K562 (cell line): ENCODE data around the gene VIPR1. TPM values are rescaled to one million over a fixed set of nuclear protein-coding genes. Genes with fewer than 3 reads are reported as not detected.

Experiments used
- CHD1 ChIP-seq: fragments of 200-600 bp; sonication (generic); IDR thresholded peaks from one replicate; pipeline ENCODE4 v1.6.1; 2012; ENCODE audit warnings: mild to moderate bottlenecking, moderate library complexity, low read length, inconsistent platforms
- CHD7 ChIP-seq: fragments of 200-600 bp; sonication (generic); IDR thresholded peaks from one replicate; pipeline ENCODE4 v1.6.1; 2012; ENCODE audit warnings: mild to moderate bottlenecking, low read depth, low read length, inconsistent platforms
- FUS ChIP-seq: fragments of 200-400 bp; formaldehyde crosslinking; optimal IDR thresholded peaks from 2 replicates; pipeline ENCODE3; 2017; ENCODE audit warnings: low read depth, low read length
- HCFC1 ChIP-seq: IDR thresholded peaks from 2 replicates; pipeline ENCODE4 v1.6.1; 2012; ENCODE audit warnings: low read depth, low read length, improper control_type of control experiment
- PATZ1 ChIP-seq: fragments of 250-450 bp; sonication (Bioruptor Pico); IDR thresholded peaks from 2 replicates; pipeline ENCODE4 v1.5.0; 2020; ENCODE audit warnings: mild to moderate bottlenecking, borderline replicate concordance
- RAD21 ChIP-seq, 2 experiments: fragments of 250-450 bp in 1 of 2; fragments of 450-650 bp in 1 of 2; sonication (Bioruptor Pico) in 1 of 2; formaldehyde crosslinking in 1 of 2; IDR thresholded peaks in 1 of 2; conservative IDR thresholded peaks in 1 of 2; 2 replicates each; pipeline versions ENCODE4 v1.4.0 to v1.8.0; 2020 to 2022; ENCODE audit warnings: mild to moderate bottlenecking in 2 of 2, moderate library complexity in 1 of 2
- SIX5 ChIP-seq, 2 experiments: IDR thresholded peaks; 2 replicates each; pipeline ENCODE4 v1.6.1; 2011; ENCODE audit warnings: low read length in 2 of 2, borderline replicate concordance in 1 of 2, low read depth in 1 of 2, mild to moderate bottlenecking in 1 of 2, moderate library complexity in 1 of 2; ENCODE audit not compliant: insufficient read depth in 1 of 2
- VEZF1 ChIP-seq: fragments of 200-800 bp; sonication (Bioruptor generic); IDR thresholded peaks from 2 replicates; pipeline ENCODE4 v1.6.1; 2017; ENCODE audit warnings: missing genetic modification characterization, missing compliant biosample characterization
- ZNF589 ChIP-seq: fragments of 200-800 bp; sonication (Bioruptor generic); IDR thresholded peaks from 2 replicates; pipeline ENCODE4 v1.6.1; 2016; ENCODE audit warnings: low read depth, missing genetic modification characterization, missing compliant biosample characterization
- ZNF766 ChIP-seq: fragments of 200-800 bp; sonication (Bioruptor generic); conservative IDR thresholded peaks from 2 replicates; pipeline ENCODE4 v1.6.1; 2016; ENCODE audit warnings: missing genetic modification characterization, missing compliant biosample characterization
- polyA plus RNA-seq, 8 experiments: library from polyadenylated mRNA; depleted of rRNA in 4 of 8; stranded (reverse) in 5 of 8; unstranded in 3 of 8; fragments of >200 nt; fragmentation: Nextera tagmentation in 2 of 8; fragmentation: Illumina TruSeq in 1 of 8; extraction: Ambion mirVana in 2 of 8; extraction: Trizol in 1 of 8; gene quantifications; 2 replicates each; pipeline versions ENCODE4 v1.2.1 to v1.2.3, GENCODE V29; 2011 to 2014; ENCODE audit warnings: inconsistent platforms in 1 of 8, missing spikeins in 1 of 8
- total RNA-seq, 7 experiments: library from RNA; depleted of rRNA in 6 of 7; stranded (reverse); fragments of >200 nt in 6 of 7; fragmentation: Illumina TruSeq in 2 of 7; extraction: Trizol in 2 of 7; gene quantifications; 2 replicates each; pipeline versions ENCODE4 v1.2.1 to v1.2.3, GENCODE V29; 2011 to 2021; ENCODE audit warnings: low replicate concordance in 1 of 7

The VIPR1 gene
- total and polyA plus RNA-seq, 9 of the 15 experiments (the other 6 are each of a cell fraction or from before 2014, with no cell fraction given), result 0.04 to 0.38 (median 0.12) TPM; not detected in 3

GRCh38 chr3:42581709-42582473 lies 79.4 kb downstream of the VIPR1 start, which contains the start of gene SEC22C (continued):
- TF ChIP-seq SIX5 (IDR thresholded peaks at IDR 0.05; ENCODE audit: borderline replicate concordance in 1 of 2, insufficient read depth in 1 of 2, low read depth in 1 of 2, low read length in 2 of 2), result no peak
- no peak for TF ChIP-seq CHD1
- peak; percentile 45 for TF ChIP-seq HCFC1
- 0 out of 2 replicates have a peak, but pooled peaks have one; percentile 51 for TF ChIP-seq ZNF766 (CRISPR knock-in tag)
- peak; percentile 89 to 92 for TF ChIP-seq RAD21 (CRISPR knock-in tag; conservative IDR thresholded peaks at IDR 0.05 in 1 of 2, IDR thresholded peaks at IDR 0.05 in 1 of 2)
- TF ChIP-seq CHD7, result no peak
- TF ChIP-seq FUS, result no peak
- peak; percentile 97 for TF ChIP-seq VEZF1
- TF ChIP-seq ZNF589 (CRISPR knock-in tag), result no peak
- no peak for TF ChIP-seq PATZ1 (CRISPR knock-in tag)
